Right forelimb (tissue), 1 donor: Measurements from ENCODE around the gene KLLN.
"Not testable (repeated sequence)": the region's sequence is repeated elsewhere in the genome, so short reads cannot be mapped to it uniquely, and the experiment has no call there.

Experiments
- DNase-seq: peaks from one replicate; pipeline ENCODE4 v3.0.0-alpha.2; 2018

Gene KLLN

DNA sequence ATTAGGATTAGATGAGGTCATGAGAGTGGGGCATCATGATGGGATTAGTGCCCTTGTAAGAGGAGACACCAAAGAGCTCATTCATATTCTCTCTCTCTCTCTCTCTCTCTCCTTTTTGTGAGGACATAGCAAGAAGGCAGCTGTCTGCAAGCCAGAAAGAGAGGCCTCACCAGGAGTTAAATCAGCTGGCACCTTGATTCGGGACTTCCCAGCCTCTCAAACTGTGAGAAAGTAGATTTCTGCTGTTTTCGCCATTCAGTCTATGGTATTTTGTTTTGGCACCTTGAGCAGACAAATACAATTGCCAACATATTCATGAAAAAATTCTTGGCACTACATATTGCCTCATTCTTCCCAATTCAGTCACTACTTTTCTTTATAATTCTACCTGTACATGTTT is 24.7 kb downstream of the KLLN start:
- DNase-seq: no peak

DNA sequence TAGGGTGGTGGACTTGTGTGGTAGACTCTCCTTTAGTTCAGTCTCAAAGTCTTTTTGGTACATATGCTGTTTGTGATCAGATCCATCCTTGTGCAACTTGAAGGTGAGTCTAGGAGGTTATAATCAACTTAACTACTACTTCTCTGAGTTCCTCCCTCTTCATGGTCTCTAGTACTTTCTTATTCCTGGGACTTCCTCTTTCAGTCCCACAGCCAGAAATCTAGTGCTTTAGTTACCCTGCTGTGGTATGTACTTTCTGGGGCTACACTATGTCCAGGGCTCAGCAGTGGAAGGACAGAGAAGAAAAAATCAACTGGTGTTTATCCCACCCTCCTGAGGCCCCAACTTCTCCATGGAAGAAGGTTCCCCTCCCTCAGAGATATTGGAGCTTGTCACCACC is 25.9 kb downstream of the KLLN start:
- DNase-seq: no peak

DNA sequence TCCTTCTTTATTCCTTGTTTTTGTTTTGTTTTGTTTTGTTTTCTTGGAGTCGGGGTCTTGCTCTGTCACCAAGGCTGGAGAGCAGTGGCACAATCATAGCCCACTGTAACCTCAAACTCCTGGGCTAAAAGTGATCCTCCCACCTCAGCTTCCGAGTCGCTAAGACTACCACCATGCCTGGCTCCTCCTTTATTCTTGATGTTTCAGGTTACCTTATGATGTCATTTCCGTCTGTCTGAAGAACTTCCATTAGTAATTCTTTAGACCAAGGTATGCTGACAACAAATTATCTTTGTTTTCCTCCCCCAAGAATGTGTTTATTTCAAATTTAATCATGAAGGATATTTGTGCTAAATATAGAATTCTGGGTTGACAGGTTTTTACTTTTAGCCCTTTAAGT is 27.2 kb downstream of the KLLN start:
- DNase-seq: no peak

DNA sequence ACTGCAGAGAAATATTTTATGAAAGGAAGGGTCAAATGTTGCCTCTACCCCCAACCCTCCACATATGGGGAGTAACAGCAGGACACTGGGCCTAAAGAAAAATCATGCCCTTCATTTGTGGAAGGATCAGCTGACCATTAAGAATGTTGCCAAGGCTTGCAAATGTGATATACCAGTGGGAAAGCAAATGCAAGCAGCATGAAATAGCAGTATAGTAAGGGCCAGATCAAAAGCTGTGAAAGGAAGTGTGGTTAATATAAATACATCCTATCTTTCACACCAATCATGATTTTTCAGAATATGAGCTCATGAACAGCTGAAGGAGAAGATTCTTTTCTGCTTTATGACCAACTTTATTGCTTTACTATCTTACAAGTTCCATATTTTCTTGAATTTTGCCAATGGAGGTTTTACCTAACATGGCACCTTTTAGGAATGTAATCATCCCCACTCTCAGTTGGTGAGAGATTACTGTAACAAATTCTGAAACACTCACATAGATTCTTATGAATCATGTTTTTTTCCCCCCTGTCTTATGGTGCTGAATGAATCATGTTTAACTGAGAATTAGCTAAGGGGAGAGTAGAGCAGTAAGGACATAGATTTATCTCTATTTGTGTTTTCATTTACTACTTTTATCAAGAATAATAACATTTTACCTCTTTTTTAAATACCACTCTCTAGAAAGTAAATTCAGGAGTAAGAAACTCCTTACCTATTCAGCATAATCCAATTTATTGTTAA is 33.2 kb downstream of the KLLN start:
- no peak for DNase-seq

DNA sequence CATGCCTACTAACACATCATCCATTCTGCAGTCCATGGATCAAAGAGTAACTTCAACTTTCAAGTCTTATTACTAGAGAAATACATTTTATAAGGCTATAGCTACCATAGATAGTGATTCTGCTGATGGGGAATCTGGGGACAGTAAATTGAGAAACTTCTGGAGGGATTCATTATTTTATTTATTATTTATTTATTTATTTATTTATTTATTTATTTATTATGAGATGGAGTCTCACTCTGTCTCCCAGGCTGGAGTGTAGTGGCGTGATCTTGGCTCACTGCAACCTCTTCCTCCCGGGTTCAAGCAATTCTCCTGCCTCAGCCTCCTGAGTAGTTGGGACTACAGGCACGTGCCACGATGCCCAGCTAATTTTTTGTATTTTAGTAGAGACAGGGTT is 34.3 kb downstream of the KLLN start:
- DNase-seq: not testable (repeated sequence)

GRCh38 chr10:87827681-87828080 is 35.7 kb downstream of the KLLN start:
- DNase-seq: no peak

DNA sequence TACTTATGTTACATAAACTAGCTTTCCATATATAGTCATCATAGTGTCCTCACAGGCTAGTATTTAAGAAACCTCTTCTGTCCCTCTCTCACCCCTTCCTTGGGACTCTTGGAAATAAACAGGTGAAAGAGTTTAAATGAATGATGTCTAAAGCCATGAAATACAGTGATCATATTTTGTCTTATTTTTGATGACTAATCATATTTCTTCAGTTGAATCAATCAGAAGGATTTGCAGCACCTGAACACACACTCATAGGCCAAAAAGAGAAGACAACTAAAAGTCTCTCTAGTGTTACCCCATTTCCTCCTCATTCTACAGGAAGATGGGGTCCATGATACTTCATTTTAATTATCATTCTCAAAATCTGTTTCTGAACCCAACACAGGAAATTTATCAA is 36.7 kb downstream of the KLLN start:
- no peak for DNase-seq

- DNase-seq: no peak
These were observed 44.1 kb downstream of the KLLN start for GRCh38 chr10:87819289-87819585.

DNA sequence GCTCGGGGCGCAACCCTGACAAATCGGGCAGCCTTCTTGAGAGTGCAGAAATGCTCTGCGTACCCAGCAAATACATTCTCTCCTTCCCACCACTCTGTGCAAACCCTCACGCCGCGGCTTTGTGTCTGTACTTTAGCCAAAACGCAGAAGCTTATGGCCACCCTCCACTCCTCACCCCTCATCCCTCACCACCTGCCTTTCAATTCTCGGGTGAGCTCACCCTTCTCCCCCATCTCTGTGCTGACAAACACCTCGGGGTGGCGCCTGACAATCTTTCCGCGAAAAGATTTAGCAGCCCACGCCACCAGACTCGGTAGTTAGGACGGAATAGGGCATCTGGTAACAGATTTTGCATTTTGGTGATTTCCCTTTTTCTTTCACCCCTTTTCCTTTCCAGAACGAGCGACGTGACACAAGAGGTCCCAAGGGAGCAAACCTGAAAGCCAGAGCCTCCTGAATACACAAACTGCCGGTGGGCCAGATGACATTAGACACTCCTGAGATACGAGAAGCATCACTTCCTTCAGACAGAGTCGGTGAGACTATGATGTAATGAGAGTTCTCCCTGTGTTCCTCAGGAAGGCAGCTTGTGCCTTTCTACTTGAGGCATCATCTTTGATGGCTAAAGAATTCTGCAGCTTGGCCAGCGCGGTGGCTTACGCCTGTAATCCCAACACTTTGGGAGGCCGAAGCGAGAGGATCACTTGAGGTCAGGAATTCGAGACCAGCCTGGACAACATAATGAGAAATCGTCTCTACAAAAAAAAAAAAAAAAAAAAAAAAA is 44.6 kb downstream of the KLLN start:
- DNase-seq: peak; percentile 41

DNA sequence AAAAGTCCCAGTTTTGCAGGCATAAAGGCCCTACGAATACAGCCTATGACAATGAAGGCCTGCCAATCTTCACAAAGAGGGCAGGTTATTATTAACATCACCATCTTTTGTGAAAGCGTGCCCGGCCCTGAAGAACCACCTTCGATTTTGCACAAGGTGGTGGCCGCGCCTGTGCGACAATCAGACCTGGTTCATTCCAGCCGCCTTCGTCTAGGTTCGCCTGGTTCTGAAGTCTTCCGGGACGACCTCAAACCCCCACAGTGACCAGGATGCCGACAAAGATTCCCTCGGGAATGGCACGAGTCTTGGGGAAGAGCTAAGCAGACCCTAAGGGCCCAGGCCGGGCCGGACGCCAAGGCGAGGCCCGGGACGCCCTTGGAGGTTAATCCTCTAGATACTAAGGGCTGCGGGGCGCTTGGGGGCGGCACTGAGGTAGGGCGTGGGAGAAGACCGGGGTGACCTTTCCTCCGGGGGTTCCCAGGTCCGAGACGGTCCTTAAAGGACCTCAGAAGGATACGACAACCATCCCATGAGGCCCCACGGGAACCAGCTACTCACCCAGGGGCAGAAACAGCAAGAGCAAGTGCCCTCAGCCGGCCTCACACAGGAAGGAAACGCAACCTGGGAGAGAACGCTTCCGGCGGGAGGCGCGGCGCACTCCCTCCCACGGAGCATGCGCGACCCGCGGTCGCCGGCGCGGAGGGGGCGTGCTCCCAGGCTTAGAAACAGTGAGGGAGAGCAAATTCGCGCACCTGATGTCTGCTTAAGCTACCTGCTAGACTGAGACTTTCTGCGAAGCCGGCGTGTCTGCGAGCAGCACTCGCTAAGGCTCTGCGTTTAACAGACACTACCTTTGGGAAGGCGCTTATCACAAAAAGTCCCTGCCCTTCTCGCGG is 45.5 kb downstream of the KLLN start, which contains the start of gene ATAD1:
Gene ATAD1, minus strand, starts transcription at position 618 of the 896 bp plus-strand sequence. CDS start 3,627 bp downstream, outside the sequence.
- DNase-seq: peak; percentile 87

DNA sequence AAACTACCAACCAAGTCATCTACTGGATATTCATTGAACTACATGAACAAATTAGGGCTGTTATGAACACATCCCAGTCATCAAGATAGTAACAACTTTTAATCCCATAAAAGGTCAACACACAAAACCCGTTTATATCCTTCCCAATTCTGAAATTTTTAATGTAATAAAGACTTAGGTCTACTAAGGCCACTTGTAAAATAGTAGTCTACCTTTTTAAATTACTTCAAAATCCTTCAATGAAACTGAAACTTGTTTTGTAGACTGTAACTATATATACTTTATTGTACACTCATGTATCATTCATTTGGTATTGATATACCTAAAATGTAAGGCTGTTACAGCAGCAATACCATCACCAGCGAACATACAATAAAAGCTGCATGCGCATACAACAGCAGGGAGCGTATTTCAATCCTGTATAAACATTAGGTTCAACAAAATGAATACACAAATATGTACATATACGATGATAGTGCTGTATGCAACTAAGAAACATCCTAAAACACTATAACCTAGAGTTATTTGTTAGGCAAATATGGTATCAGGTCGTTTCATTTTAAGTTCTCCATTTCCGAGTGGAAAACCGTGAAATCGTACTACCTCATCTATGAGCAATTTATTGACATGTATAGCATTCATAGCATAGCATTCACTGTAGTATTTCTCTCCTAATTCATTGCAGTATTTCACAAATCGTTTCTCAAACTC is 46.3 kb downstream of the KLLN start:
- DNase-seq: no peak

GRCh38 chr10:87816163-87816897 is 47.0 kb downstream of the KLLN start:
- DNase-seq: no peak
